H4 (cell line): ENCODE measurements around the gene VEPH1. TPM values are rescaled to one million over a fixed set of nuclear protein-coding genes. Genes with fewer than 3 reads are reported as not detected.

Experiments
- DNase-seq: peaks from one replicate; pipeline ENCODE4 v3.0.0-alpha.2; 2015; ENCODE audit warnings: low spot score
- total RNA-seq: library from RNA; depleted of rRNA; stranded (reverse); fragments of >200 nt; shearing (Covaris generic); gene quantifications from 2 replicates; pipeline ENCODE4 v1.2.3, GENCODE V29; 2014

VEPH1 gene
- total RNA-seq, 1 experiment from 2014 or later: 0.75 TPM

DNA sequence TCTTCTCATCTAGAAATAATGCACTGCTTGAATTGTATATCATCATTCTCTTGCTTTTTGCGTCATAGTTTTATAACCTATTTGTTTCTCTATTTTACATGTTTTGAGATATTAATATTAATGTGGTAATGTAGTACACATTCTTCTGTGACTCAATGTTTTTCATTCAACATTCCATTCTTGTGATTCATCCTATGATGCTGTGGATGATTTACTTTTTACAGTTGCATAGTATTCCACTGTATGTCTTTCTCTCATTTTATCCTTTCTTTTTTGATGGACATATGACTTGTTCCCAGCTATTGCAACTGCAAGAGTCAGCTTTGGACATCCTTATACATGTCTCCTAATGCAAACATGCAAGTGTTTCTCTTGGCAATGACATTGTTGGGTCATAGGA lies 20.6 kb upstream of the VEPH1 start:
- no peak for DNase-seq

DNA sequence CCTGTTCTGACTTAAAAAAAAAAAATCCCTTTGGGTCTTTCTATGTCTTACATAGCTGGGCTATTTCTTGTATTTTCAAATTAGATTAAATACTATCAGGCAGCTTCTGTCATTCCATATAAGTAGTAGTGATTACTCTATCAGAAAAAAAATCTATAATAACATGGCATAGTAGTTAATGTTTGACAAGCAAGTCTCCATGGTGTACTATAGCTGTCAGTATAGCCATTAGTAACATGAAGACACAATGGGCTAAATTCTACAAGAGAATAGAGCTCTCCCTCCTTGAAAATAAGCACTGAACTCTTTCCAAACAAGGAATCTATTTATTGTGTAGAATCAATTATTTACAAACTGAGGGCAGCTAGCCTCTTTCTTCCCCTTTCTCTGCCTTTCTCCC lies 19.4 kb upstream of the VEPH1 start:
- no peak for DNase-seq

DNA sequence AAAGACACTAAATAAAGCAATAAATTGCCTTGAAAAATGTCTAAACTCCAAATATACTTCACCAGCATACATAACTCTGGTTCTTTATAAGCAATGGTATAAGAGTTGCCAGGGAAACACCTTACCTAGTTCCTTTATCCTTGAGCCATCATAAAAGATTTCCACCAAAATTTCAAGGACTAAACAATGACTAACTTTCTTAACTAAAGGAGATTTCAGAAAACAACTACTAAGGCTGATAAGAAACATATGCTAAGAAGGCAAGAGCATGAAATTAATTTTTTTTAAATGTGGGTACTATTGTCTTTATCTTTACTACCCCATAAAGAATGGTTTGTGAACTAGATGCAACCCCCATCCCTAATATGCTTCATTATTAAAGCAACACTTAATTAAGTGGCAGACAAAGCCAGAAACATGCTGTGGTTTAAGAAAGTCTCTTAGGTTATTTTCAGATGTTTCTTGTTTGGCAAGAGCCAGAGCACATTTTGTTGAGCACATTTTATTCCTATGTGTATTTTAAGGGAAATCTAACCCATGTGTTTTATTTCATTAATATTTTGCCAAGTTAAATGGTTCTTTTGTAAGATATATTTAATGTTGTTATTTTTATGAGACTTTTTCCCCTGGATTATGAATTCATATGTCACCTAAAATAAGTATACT lies 17.4 kb upstream of the VEPH1 start:
- DNase-seq: no peak

DNA sequence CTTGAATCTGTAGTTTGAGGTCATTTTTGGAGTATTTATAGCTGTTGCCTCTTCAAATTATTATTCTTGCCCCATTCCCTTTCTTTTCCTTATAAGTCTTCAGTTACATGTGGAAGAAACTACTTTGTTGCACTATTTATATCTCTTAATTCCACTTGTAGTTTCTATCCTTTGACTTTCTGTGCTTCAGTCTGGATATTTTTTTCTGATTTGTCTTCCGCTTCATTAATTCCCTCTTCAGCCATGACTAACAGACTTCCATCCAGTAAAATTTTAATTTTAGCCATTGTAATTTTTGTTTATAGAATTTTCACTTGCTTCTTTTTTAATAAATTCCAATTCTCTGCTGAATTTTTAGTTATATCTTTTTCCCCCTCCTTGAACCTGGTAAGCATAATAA lies 15.7 kb upstream of the VEPH1 start:
- DNase-seq: no peak

DNA sequence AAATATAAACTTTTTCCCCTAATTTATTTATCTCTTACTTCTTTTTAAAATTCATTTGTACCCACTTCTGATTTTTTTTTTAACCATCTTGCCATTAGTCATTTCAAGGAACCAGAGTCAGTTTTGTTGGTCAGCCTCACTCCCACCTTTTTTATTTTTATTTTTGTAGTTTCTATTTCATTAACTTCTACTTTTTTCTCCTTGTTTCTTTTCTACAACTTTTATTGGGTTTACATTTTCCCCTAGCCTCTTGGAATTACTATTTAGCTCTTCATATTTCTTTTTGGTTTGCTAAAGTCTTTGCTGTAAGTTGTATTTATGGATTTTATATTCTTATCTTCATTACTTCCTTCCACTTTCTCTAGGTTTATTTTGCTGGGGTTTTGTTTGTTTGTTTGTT lies 13.7 kb upstream of the VEPH1 start:
- DNase-seq: no peak

DNA sequence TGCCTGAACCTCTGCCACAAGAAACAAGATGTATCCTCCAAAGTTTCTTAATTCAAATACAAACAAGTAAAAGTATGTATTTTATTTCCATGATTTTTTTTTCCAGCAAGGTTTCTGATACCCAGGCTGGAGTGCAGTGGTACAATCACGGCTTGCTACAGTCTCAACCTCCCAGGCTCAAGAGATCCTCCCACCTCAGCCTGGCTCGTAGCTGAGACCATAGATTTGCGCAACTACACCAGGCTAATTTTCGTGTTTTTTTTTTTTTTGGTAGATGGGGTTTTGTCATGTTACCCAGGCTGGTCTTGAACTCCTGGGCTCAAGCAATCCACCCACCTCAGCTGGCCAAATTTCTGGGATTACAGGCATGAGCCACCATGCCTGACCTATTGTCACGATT lies 12.2 kb upstream of the VEPH1 start:
- no peak for DNase-seq

DNA sequence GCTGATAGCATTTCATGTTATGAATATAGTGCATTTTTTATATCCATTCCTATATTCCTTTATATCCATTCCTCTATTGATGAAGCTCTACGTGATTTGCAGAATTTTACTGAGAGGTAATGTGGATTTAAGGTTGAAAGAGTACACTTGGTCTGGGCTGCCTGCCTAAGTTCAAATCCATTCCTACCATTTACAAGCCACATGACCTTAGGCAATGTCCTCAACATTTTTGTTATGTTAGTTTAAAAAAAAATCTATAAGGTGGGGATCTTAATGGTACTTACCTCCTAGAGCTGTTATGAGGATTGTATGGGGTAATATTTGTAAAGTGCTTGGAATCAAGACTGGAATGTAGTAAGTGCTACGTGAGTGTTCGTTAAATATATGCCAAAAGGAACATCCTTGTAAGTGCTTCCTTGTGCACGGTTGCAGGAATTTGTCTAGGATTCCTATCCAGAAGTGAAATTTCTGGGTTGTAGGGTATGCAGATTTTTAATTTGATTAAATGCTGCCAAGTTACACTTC lies 11.2 kb upstream of the VEPH1 start:
- DNase-seq: no peak

DNA sequence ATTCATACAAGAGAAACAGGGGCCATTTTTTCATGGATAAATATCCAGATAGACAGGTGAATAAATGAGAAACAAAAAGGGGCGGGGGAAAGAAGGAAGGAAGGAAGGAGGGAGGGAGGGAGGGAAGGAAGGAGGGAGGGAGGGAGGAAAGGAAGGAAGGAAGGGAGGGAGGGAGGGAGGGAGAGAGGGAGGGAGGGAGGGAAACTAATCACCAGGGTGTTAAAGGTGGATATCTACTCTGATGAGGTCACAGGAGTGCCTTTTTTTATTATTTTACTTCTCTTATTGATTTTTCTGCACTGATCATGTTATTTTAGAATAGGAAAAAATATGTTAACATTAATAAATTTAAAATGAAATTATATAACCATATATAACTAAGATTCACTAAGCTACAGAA lies 10.4 kb upstream of the VEPH1 start:
- no peak for DNase-seq

DNA sequence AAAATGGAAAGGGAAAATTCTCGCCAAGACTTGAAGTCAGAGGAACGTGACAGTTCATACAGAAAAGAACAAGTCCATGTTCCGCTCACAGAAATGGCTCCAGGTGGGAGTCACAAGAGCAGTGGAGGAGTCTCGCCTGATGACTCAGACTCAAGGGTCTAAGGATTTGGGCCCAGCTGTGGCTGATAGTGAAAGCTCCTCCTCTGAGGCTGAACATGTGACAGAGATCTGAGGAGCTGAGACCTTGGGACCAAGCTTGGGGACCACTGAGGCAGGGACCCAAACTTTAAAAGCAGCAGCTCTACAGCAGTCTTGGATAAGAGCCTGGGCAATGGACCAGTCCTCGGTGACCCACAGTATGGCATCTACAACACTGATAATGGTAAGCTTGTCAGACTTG lies 9.3 kb upstream of the VEPH1 start:
- no peak for DNase-seq

DNA sequence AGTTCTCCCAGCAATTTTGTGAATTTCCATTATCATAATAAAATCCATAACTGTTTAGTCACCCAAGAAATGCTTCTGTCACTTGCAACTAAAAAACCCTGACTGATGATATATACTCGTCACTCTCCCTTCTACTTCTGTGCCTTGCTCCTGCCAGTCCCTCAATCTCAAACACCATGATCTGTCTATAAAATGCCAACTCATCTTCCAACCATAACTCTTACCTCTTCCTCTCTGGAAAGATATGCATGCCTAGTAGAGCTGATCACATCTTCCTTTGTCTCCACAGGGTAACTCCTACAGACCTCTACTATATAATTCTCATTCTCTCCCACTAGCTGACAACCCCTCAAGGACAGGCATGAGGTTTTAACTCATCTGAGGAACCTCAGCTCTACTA lies 5.2 kb upstream of the VEPH1 start:
- no peak for DNase-seq

DNA sequence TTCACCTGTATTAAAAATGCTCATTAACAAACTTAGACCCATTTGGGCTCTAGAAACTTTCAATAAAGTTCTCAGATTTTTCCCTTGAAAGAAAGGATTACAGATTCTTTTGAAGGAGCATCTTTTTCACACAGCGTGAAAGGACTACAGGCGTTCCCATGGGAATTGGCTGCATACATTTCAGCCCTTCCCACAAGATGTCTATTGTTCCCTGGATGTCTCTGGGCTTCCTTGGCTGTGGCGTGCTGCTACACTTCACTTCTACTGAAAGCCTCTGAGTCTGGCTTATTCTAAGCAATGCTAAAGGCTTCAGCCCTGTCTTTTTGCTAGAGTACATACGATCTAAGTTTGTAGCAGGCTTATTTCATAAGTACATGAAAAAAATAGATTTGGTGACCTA lies 1.4 kb downstream of the VEPH1 start:
- no peak for DNase-seq

DNA sequence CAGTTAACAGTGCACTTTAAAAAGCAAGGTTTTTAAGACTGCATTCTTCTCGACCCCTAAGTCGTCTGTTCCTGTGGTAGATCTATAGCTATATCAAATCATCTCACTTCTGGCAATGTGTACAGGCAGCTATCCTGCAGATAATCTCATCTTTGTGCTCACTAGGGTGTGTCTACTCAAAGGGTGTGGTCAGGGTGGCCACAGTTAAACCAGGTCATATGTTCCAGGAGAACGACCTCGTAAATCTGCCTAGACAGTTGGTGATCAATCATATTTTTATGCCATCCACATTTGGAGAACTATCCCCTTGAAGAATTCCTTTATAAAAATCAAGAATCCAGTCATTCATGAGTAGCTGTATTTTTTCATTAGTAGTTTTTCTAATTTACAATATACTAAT lies 3.0 kb downstream of the VEPH1 start:
- no peak for DNase-seq

DNA sequence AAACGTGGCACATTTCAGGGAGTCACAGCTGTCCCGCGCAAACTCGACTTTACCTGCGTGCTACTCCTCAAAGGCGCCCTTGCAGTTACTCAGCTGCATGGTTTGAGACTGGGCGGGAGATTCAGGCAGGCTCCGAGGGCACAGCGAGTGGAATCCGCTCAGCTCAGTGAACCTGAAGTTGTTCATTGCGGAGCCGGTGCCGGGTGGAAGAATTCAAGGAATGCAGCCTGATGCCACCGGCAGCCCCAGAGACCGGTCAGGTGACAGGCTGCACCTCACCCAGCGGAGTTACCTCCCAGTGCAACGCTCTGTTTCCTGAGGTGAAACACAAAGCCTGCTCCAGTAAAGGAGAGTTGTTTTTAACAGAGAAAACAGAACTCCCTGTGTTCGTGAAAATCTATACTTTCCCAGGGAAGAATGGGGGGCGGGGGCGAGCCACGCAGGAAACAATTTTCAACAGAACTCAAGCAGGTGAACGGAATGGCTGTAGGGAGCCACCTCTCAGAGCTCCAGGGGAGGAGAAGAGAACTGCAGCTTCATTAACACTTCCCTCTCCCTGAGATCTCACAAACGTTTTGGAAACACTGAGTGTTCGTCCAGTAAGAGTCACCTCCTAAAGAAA lies 3.8 kb downstream of the VEPH1 start:
- DNase-seq: no peak

DNA sequence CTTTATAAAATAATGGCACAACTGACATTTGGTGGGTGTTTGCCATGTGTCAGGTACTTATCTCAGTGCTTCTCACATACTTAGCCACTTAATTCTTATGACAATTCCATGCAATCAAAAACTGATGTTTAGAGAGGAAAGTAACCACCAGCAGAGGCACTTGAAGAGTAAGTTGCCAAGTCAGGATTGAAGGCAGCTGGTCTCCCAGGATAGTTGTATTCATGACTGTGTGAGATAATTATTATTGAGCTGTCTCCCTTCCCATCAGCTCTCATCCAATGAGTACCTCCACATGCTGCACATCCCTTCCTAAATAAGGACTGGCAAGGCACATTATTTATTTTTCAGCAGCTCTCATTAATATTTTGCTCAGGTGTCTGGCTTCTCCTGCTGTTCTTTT lies 4.8 kb downstream of the VEPH1 start:
- no peak for DNase-seq

DNA sequence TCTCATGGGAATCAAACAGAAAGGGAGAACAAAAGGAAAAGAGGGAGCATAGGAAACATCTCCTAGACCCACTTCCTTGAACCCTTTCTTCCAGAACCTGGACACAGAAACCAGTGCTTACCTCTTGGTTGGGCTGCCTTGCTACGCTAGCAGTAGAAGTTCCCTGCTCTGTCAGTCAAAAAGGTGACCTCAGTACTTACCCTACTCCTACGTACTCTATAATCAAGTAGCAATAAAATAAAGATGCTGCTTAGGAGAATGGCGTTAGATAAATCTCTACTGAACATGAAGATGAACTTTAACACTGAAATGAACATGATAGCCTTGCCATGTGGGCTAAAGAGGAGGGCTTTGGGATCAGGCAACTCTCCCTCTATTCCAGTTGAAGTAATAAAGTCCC lies 7.4 kb downstream of the VEPH1 start:
- DNase-seq: no peak

DNA sequence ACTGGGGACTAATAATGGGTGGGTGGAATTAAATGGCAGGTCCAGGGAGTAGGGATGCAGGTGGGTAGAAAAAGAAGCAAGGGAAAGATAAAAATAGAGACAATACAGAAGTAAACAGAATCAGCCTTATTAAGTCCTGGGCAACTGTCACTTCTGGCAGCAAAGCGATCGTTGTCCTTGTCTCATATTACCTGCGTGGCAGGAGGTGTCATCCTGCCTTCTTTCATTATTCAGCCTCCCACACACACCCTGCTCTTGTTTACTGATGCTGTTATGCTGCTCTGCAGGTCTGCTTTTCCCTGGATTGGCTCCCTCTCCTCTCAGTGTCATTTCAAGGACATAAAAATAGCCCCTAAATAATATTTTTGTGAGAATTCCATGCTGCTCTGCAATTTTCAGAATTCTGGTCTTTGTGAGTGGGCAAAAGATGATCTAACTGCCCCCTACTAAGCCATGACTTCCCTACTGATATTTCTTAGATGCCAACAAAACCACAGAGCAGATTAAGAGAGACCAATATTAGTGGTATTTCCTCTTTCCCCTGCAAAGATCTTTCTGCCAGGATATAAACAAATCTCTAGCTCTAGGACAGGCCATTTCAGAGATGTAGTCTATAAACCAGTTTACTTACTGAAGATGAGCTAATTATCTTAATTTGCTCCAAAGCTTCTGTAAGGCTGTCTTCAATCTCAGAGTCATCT lies 8.5 kb downstream of the VEPH1 start:
- DNase-seq: no peak

DNA sequence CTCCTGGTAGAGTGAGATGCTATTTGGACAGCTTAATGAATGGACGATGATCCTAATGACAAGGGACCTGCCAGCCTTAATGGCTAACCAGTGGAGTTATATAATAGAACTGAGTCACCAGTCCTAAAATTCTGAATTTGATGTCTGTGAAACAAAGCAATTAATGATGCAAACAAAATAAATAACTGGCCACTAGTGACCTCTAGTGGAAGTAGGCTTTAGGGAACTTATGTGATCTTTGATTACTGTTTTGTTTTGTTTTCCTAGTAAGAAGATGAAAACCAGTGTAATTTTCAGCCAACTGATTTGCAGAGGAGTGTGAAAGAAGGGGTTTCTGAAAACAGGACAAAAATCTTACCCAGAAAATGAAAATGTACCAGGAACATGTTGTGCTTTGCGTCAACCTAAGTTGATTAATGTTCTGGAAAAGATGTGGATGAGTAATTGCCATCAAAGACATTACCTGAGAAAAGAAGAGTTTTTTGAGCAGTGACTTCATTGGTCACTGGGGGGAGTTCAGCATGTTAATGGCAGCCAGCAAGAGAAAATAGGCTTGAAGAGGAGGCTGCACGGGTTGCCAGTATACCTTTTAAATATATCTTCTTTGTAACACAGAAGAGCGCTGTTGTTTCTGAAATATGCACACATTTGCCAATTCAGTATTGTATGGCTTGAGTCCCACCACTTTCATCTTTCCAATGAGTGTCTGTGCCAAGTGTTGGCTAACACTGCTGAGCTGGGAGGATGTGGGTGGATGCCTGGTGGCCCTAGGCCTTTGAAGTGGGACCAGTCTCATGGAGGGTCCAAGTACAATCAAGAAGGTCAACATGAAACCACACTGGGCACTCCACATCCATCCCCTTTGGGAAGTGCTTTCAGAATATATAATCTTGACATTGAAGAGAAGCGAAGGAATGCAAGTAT lies 9.3 kb downstream of the VEPH1 start:
- DNase-seq: peak; percentile 52

DNA sequence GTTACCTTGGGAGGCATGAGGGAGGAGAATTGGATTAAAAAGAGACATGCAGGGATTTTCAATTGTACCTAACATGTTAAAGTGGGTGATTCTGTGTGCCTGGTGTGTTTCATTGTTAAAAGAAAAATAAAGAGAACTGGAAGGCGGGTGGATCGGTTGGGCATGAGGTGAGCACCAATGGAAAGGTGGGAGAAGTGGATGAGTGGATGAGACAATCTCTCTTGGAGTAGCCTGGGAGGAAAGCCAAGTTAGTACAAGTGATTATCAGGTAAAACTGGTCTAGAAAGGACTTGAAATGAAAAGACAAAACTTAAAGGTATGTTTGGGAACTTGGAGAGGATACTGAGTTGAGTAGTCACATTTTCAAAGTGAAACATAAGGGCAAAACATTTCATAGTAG lies 12.1 kb downstream of the VEPH1 start:
- no peak for DNase-seq

DNA sequence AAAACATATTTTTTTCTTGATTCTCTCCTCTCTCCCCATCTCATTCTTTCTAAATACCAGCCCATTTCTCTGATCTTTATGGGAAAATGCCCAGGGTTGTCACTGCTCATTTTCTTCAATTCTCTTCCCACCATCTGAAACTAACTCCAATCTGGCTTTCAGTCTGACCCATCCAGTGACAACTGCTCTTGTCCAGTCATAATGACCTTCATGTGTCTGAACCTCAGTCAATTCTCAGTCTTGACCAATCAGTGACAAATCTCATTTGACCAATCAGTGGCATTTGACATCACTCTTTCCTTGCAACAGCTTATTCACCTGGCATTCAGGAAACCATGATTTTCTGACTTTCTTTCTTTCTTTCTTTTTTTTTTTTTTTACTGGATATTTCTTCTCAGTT lies 15.1 kb downstream of the VEPH1 start:
- no peak for DNase-seq

DNA sequence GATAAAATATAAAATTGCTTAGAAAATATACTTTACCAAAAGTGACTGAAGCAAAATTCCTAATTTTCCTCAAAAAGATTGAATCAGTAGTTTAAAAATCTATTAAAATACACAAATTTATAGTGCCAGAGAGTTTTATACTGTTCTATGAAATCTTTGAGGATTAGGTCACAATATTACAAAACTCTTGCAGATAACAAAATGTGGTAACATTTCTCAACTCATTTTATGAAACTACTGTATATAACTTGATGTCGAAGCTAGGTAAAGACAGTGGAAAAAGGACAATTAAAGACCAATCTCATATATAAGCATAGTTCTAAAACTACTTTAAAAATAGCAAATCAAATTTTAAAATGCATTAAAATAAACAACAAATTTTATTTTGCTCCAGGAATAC lies 15.9 kb downstream of the VEPH1 start:
- no peak for DNase-seq

DNA sequence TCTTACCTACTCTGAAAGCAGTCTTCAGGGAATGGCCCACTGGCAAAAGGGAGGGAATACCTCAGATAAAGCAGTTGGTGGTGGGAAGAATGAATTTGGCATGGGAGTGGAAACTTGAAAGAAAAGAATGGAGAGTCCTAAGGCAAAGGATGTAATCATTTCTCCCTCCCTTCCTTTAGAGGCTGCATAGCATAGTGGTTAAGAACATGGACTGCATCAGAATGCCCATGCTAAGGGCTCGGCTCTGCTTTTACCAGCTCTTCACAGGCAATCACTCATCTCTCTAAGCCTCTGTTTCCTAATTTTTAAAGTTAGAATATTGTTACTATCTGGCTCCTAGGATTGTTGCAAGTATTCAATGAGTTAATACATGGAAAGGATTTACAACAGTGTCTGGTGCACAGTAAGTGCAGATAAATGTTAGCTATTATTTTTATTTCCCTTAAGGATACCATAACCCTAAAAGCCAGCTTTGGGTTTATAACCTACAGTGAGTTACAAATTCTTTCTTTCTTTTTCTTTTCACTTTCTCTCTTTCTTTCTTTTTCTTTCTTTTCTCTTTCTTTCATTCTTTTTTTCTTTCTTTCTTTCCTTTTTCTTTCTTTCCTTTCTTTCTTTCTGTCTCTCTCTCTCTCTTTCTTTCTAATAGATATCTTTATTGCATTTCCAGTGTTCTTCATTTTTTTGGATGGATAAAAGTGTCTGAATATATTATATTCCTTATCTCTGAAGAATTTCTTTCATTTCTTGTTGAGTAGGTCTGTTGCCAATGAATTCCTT lies 23.6 kb downstream of the VEPH1 start:
- DNase-seq: no peak
